EL (cell line): ENCODE measurements around the gene FMN2.

Experiments
- DNase-seq: peaks from one replicate; pipeline ENCODE4 v3.0.0-alpha.2; 2016

Gene FMN2

DNA sequence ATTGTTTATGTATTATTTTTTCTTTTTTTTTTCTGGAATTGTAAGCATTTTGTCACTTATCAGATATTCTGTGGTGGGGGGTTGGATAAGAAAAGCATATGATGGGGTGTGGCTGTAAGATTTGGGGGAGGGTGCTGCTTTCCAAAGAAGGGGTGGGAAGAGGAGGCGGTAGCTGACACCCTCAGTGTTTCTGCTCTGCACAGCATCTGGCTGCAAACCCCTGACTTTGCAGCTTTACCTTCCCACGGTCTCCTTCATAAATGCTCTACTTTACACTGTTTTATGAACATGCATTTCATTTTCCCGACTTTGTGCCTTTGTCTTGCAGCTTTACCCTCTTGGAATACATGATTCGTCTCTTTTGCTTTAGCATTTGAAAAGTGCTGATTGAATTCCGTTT is 7.6 kb downstream of the FMN2 start:
- no peak for DNase-seq

DNA sequence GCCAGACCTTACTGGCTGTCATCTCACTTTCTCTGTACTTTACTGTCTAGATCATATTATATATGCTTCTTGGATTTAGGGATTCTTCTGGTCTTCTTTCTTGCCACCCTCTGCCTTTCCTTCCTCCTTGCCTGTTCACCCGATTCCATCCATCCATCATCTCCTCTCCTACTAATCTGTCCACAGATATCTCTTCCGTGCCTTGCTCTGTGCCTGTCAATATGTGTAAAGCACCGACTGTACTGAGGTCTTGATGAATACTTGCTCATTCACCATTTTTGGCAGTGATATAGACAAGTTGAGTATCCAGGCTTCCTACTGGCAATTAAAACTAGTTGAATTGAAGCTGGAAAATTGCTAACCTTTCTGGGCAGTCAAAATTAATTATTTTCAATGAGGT is 8.1 kb downstream of the FMN2 start:
- peak; percentile 40 for DNase-seq

- peak; percentile 80 for DNase-seq
Observed at GRCh38 chr1:240100371-240100934, 8.8 kb downstream of the FMN2 start.

- DNase-seq: no peak
Observed at GRCh38 chr1:240101306-240101705, 9.6 kb downstream of the FMN2 start.

- DNase-seq: no peak
Observed at GRCh38 chr1:240101737-240102136, 10.1 kb downstream of the FMN2 start.

GRCh38 chr1:240104672-240105071 is 13.0 kb downstream of the FMN2 start:
- peak; percentile 74 for DNase-seq

DNA sequence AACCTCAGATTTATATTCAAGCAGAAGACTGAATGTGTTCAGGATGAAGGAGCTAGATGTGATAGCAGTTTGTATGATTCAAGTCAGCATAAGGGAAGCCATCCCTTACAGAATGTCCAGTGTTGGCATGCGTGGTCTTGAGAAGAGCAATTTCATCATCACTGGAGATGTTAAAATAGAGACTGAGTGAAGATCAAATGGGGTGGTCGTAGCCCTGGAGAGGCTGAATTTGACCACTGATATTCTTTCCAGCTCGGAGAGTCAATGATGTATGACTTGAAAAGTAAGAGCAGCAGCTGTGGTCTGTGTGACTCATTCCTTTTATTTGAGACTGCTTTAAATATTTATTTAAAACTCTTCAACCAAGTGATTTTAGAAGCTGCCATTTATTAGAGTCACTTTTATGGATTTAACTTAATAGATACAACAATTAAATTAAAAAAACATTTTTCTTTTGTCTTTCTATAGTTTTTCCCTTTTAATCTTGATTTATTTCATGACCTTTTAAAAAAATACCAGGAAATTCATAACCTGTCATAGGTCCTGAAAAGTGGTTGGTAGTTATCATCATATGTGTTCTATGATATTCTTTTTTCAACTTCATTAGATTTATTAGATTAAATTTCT is 15.5 kb downstream of the FMN2 start:
- peak; percentile 77 for DNase-seq

DNA sequence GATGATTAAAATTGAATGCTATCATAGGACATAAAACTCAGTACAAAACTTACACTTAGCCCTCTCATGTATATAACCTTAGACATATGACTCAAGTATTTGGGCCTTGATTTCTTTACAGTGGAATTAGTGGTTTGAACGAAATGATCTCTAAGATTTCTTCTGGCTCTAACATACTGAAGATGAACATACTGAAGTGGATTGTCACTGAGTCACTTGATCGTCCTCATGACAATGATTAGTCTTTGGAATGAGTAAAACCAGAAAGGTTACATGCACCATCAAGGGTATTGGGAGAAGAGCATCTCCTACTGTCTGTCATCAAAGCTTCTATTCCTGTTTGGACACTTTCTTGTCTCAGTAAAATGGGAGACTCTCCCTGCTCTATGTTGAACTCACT is 17.4 kb downstream of the FMN2 start:
- DNase-seq: peak; percentile 47

DNA sequence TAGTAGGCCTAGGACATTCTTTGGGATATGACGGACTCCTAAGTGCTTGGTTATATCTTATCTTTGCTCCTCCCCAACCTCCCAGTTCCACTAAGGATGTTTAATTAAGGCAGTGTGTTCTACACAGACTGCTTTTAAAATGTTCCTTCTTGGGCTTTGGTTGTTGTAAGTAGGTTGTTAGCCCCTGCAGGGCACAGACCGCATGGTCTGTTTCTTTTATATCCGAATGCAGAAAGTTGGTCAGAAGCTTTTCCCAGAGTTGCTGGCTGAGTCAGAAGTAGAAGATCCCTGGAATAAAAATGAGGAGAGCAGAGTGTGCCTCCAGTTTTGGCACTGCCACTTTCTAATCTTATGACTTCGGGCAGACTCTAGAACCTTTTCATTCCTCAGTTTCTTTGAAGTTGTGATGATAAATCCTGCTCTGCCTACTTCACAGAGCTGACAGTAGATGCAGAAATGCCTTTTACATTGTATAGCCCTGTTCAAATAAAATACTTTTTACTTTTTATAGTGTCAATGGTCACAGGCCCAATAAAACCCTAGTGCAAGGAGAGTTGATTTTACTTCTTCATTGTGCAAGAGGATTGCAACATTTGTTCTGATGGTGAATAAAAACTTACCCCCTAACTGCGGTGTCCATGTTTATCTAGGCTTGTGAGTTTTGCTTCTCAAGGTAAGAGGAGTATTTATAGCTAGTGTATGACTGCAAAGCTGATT is 18.4 kb downstream of the FMN2 start:
- no peak for DNase-seq

DNA sequence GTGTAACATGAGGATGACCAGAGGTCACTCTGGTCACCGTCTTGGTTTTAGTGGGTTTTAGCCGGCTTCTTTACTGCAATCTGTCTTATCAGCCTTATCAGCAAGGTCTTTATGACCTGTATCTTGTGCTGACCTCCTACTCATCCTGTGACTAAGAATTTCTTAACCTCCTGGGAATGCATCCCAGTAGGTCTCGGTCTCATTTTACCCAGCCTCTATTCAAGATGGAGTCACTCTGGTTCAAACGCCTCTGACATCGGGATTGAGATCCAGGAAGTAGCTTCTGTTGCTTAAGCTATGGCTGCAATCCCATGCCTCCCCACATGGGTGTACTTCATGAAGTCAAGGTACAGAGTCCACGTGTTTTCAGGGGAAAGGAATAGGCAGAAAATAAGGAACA is 19.9 kb downstream of the FMN2 start:
- no peak for DNase-seq

DNA sequence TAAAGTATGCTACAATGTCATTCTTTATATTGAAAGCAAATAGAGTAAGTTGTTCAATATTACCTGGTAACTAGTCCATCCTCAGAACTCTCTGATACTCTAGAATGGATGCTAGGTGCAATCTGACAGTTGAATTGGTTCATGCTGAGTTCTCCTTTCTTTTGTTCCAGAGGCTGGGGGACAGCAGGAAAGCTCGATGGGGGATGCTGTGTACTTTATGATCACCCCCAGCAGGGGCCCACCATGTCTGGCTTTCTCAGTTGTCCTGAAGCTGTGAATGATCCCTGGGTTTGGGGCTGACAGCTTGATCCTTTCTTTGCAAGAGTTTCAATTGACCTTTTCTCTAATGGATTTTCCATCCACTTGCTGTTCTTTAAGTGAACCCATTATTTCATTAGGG is 22.5 kb downstream of the FMN2 start:
- DNase-seq: no peak

DNA sequence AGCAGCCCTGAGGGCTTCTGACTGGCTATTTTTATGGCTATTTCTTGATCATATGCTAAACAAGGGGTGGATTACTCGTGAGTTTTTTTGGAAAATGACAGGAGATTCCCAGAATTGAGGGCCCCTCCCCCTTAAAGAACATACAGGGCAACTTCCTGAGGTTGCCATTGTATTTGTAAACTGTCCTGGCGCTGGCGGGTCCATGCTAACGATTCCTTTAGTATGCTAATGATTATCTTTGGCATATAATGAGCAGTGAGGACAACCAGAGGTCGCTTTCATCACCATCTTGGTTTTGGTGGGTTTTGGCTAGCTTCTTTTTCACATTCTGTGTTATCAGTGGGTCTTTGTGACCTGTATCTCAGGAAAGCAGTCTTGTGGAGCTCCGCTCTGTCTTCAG is 24.1 kb downstream of the FMN2 start:
- DNase-seq: no peak

GRCh38 chr1:240116831-240117769 is 25.4 kb downstream of the FMN2 start:
- peak; percentile 36 for DNase-seq

DNA sequence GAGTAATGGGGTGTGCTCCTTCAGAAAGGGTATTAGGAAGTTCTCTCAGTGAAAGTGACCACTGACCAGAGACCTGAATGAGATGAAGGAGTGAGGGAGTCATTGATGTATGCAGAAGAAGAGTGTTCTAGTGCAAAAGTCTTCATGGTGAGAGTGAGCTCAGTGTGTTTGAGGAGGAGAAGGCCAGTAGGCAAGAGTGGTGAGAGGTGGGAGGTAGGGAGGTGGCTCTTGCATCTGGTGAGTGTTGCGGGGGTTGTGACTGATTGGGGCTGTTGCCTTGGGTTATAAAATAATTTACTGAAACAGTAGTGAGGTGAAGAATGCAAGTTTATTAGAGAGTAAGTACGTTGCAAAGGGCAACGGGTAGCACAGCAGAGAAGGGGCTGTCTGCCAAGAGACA is 26.2 kb downstream of the FMN2 start:
- no peak for DNase-seq

- no peak for DNase-seq
Observed at GRCh38 chr1:240122639-240123613, 31.2 kb downstream of the FMN2 start.

- peak; percentile 65 for DNase-seq
Observed at GRCh38 chr1:240126821-240127220, 35.1 kb downstream of the FMN2 start.

GRCh38 chr1:240128366-240128765 is 36.7 kb downstream of the FMN2 start:
- no peak for DNase-seq

DNA sequence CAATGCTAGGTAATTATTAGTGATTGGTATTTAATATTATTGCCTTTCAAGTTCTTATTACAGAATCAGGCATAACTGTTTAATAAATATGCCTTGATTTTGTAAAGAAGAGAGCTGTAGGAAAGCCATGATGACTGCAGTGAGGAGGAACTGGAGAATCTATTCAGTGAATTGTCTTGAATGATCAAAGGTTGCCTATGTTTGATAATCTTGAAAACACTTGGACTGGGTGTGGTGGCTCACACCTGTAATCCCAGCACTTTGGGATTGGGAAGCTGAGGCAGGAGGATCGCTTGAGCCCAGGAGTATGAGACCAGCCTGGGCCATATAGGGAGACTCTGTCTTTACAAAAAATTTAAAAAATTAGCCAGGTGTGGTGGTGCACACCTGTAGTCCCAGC is 42.4 kb downstream of the FMN2 start:
- no peak for DNase-seq

DNA sequence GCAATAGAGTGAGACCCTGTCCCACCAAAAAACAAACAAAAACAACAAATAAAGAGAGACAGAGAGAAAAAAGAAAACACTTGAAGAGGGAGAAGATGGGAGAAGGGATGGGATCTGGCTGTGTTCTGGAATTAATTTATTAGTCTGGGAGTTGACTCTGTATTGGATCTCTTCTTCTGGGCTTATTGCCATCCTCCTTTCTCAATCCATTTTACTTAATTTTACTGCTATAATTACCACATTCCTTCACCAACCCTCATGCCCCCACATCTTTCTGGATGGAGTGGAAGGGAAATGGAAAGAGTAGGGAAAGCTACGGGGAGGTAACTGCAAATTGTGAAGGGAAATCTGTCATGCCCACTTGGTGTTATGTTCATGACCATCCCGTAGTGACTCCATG is 42.9 kb downstream of the FMN2 start:
- DNase-seq: peak; percentile 59

- peak; percentile 56 for DNase-seq
Observed at GRCh38 chr1:240136402-240136801, 44.7 kb downstream of the FMN2 start.

GRCh38 chr1:240138867-240139266 is 47.2 kb downstream of the FMN2 start:
- DNase-seq: no peak

- no peak for DNase-seq
Observed at GRCh38 chr1:240139511-240139910, 47.8 kb downstream of the FMN2 start.
